ENCODE results near the gene STX18. TPM values are rescaled to one million over a fixed set of nuclear protein-coding genes. Genes with fewer than 3 reads are reported as not detected.

STX18 gene
- total RNA-seq, 1 donor from 2014 or later, result 17.3 TPM

DNA sequence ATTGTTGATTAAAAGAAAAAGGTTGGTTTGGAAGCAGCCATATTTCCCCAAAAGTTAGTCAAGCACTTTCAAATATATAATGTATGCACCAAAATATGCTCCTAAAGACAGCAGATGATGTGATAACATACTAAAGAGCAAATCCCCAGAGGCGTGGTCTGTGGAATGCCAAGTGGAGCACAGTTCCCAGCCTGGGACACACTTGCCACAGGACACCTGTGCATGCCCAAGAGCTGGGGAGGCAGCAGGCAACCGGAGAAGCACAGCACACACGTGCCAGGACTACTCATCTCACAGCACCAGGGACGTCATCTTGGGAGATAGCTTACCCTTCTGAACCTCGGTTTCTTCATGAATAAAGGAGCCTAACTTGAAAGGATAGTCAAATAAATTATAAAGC, 12.5 kb downstream of the STX18 start:
- TF ChIP-seq, protein P1, sequence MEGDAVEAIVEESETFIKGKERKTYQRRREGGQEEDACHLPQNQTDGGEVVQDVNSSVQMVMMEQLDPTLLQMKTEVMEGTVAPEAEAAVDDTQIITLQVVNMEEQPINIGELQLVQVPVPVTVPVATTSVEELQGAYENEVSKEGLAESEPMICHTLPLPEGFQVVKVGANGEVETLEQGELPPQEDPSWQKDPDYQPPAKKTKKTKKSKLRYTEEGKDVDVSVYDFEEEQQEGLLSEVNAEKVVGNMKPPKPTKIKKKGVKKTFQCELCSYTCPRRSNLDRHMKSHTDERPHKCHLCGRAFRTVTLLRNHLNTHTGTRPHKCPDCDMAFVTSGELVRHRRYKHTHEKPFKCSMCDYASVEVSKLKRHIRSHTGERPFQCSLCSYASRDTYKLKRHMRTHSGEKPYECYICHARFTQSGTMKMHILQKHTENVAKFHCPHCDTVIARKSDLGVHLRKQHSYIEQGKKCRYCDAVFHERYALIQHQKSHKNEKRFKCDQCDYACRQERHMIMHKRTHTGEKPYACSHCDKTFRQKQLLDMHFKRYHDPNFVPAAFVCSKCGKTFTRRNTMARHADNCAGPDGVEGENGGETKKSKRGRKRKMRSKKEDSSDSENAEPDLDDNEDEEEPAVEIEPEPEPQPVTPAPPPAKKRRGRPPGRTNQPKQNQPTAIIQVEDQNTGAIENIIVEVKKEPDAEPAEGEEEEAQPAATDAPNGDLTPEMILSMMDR (IDR thresholded peaks at IDR 0.05; ENCODE audit: borderline replicate concordance), result no peak
- peaks cover 12% of the 10 kb centered on the region for H3K4me1 ChIP-seq
- intact Hi-C loops (cut with micrococcal nuclease), result no loop called here

DNA sequence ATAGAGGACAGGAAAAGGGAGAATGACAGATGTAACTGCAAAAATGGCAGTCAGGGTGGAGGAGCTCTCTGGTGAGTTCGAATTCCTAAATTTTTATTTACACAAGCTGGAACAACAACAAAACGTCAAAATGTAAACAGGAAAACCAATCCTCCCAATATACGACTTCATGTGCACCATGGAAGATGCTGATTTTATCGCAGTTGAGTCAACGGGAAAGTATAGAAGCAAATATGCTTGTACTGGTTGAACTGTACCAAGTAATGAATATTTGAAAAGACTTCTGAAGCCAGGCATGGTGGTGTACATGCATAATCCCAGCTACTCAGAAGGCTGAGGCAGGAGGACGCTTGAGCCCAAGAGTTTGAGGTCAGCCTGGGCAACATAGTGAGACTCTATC, 15.4 kb downstream of the STX18 start:
- no peak for DNase-seq
- TF ChIP-seq, protein P1 (IDR thresholded peaks at IDR 0.05; ENCODE audit: borderline replicate concordance), result no peak
- no peaks in the 10 kb centered on the region for H3K27me3 ChIP-seq (ENCODE audit: low read depth)
- H3K9me3 ChIP-seq (replicated peaks), result no peaks in the 10 kb centered on the region
- intact Hi-C loops (cut with micrococcal nuclease), result no loop called here
- no peak overlapping the region for H3K27ac ChIP-seq (replicated peaks)
- H3K36me3 ChIP-seq, result peaks cover 6% of the 10 kb centered on the region
- H3K4me1 ChIP-seq, result peaks cover 12% of the 10 kb centered on the region
- no peak overlapping the region for H3K4me3 ChIP-seq

More for the DNA sequence above, 12.5 kb downstream of the STX18 start:
- Histone ChIP-seq H3K4me3 (no peak overlapping the region), H3K9me3 (replicated peaks) (no peaks in the 10 kb centered on the region), H3K27me3 (ENCODE audit: low read depth) (no peaks in the 10 kb centered on the region), H3K36me3 (peaks cover 6% of the 10 kb centered on the region), H3K27ac (replicated peaks) (no peak overlapping the region)
- DNase-seq, result no peak

DNA sequence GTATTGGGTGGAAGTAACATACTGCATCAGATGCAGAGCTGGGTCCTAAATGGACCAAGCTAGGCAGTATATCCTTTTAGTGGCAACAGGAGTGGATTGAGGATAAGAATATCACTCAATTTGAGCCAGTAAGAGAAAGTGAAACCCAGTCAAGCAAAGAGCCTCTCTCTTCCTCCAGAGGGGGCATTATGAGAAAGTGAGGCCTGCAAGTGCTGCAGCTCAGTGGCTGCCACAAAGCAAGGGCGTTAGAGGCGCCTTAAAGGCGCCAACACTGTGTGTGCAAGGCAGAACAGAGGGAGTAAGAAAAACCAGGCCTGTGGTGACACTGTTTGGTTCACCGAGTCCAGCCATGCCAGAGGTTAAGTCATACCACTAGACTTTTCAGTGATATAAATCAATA, 17.5 kb downstream of the STX18 start:
- TF ChIP-seq, protein P1 (IDR thresholded peaks at IDR 0.05; ENCODE audit: borderline replicate concordance), result no peak
- no peak for DNase-seq
- intact Hi-C loops (cut with micrococcal nuclease), result no loop called here
- H3K4me3 ChIP-seq, result no peak overlapping the region
- H3K36me3 ChIP-seq, result peaks cover 5% of the 10 kb centered on the region
- no peak overlapping the region for H3K27ac ChIP-seq (replicated peaks)
- no peaks in the 10 kb centered on the region for H3K27me3 ChIP-seq (ENCODE audit: low read depth)
- H3K4me1 ChIP-seq, result peaks cover 20% of the 10 kb centered on the region
- no peaks in the 10 kb centered on the region for H3K9me3 ChIP-seq (replicated peaks)

DNA sequence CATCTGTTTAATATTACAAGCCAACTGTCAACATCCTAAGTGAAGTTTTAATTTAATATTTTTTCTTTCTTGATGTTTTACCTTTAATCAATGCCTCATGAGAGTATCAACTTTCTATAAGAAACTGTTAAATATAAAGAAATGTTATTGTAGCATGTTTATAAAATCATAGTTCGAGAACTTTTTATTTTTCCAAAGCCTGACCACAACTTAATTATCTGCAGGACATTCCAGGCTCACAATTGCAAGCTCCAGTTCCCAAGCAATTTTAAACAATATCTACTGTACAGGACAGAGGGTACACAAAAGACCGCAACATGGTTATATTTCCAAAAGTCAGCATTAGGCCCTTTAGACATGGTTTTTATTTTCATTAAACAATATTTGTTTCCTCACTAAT, 20.1 kb downstream of the STX18 start:
- Histone ChIP-seq H3K4me1 (peaks cover 20% of the 10 kb centered on the region), H3K4me3 (no peak overlapping the region), H3K27me3 (ENCODE audit: low read depth) (no peaks in the 10 kb centered on the region), H3K27ac (replicated peaks) (no peak overlapping the region), H3K36me3 (no peaks in the 10 kb centered on the region), H3K9me3 (replicated peaks) (no peaks in the 10 kb centered on the region)
- TF ChIP-seq, protein P1 (IDR thresholded peaks at IDR 0.05; ENCODE audit: borderline replicate concordance), result no peak
- intact Hi-C loops (cut with micrococcal nuclease), result no loop called here
- no peak for DNase-seq

DNA sequence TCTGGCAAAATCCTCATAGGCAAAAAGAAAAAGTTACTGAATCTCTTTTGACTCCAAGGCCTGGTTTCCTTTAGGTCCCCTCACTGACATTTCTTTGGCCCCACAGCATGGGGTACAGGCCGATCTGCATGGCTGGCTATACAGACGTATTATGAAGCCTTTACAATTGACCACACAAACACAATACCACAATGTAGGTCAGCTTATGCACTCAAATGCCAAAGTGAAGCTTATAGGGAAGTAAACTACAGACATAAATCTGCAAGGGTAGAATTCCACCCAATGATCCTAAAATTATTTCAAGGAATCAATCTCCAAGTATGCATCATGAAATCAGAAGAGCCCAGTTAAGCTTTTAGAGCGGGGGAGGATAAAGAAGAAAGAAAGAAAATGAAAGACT, 20.7 kb downstream of the STX18 start:
- no peaks in the 10 kb centered on the region for H3K9me3 ChIP-seq (replicated peaks)
- H3K36me3 ChIP-seq, result no peaks in the 10 kb centered on the region
- no peak overlapping the region for H3K4me3 ChIP-seq
- H3K4me1 ChIP-seq, result peaks cover 20% of the 10 kb centered on the region
- intact Hi-C loops (cut with micrococcal nuclease), result no loop called here
- H3K27ac ChIP-seq (replicated peaks), result no peak overlapping the region
- no peak for DNase-seq
- no peaks in the 10 kb centered on the region for H3K27me3 ChIP-seq (ENCODE audit: low read depth)
- TF ChIP-seq, protein P1 (IDR thresholded peaks at IDR 0.05; ENCODE audit: borderline replicate concordance), result no peak
